VCaP (cell line): ENCODE measurements around the gene NUDT14.

Source experiments
- H3K27ac ChIP-seq: fragments of 450-650 bp; 2 replicates; pipeline ENCODE4 v1.5.1; 2017
- CTCF ChIP-seq: fragments of 450-650 bp; conservative IDR thresholded peaks from 2 replicates; pipeline ENCODE4 v1.5.1; 2017; ENCODE audit warnings: mild to moderate bottlenecking, moderate library complexity

The NUDT14 gene

GRCh38 chr14:105180592-105181548 lies at the start of gene NUDT14:
NUDT14 (minus strand) TSS chr14:105181312; CDS start chr14:105181209, 103 bp downstream.
- peak within 1 kb of the TSS; percentile 70 for H3K27ac ChIP-seq
- no peak; the same call in 1 of the 2 replicates for TF ChIP-seq CTCF

GRCh38 chr14:105229099-105229655 lies 48.1 kb upstream of the NUDT14 start:
- H3K27ac ChIP-seq = no peak overlapping the region
- TF ChIP-seq CTCF = no peak

- TF ChIP-seq CTCF = no peak
- H3K27ac ChIP-seq = no peak overlapping the region
Measured at GRCh38 chr14:105228562-105228961, 47.5 kb upstream of the NUDT14 start.

GRCh38 chr14:105227346-105227745 lies 46.2 kb upstream of the NUDT14 start:
- no peak overlapping the region for H3K27ac ChIP-seq
- TF ChIP-seq CTCF = no peak

GRCh38 chr14:105226198-105226597 lies 45.1 kb upstream of the NUDT14 start:
- TF ChIP-seq CTCF = no peak
- no peak overlapping the region for H3K27ac ChIP-seq

- no peak overlapping the region for H3K27ac ChIP-seq
- no peak for TF ChIP-seq CTCF
Measured at GRCh38 chr14:105224845-105225570, 43.9 kb upstream of the NUDT14 start.
